Neutrophil (primary cell): Measurements from ENCODE around the gene SPTBN1.

Experiments
- H3K27ac ChIP-seq: fragments of 200-600 bp; sonication (generic); 2 replicates; pipeline ENCODE4 v1.5.1; 2016; ENCODE audit warnings: mild to moderate bottlenecking, moderate library complexity
- H3K27me3 ChIP-seq: fragments of 200-600 bp; sonication (generic); 2 replicates; pipeline ENCODE4 v1.6.0; 2016; ENCODE audit warnings: mild to moderate bottlenecking
- H3K36me3 ChIP-seq: fragments of 200-600 bp; sonication (generic); 2 replicates; pipeline ENCODE4 v1.5.1; 2017
- H3K4me1 ChIP-seq, 2 experiments: fragments of 200-600 bp in 1 of 2; sonication (generic) in 1 of 2; 1 replicate in 1 of 2; 2 replicates in 1 of 2; pipeline versions ENCODE4 v1.5.1 to v1.6.1; 2013 to 2016; ENCODE audit warnings: low read depth in 1 of 2, low read length in 1 of 2, mild to moderate bottlenecking in 1 of 2, moderate library complexity in 1 of 2; ENCODE audit not compliant: control insufficient read depth in 1 of 2, insufficient read depth in 1 of 2
- H3K4me3 ChIP-seq, 2 experiments: fragments of 200-600 bp in 1 of 2; sonication (generic) in 1 of 2; 1 replicate in 1 of 2; 2 replicates in 1 of 2; pipeline ENCODE4 v1.5.1; 2013 to 2016; ENCODE audit warnings: low read depth in 1 of 2, low read length in 1 of 2, mild to moderate bottlenecking in 1 of 2, moderate library complexity in 1 of 2
- H3K9me3 ChIP-seq: fragments of 200-600 bp; sonication (generic); 2 replicates; pipeline ENCODE4 v1.5.1; 2016
- TF ChIP-seq, protein P1 (sequence below): fragments of 200-600 bp; sonication (generic); IDR thresholded peaks from 2 replicates; pipeline ENCODE4 v1.5.1; 2016; ENCODE audit warnings: antibody characterized with exemption

The SPTBN1 gene

GRCh38 chr2:54536720-54537119 lies 80.6 kb downstream of the SPTBN1 start:
- no peak overlapping the region for H3K27ac ChIP-seq

DNA sequence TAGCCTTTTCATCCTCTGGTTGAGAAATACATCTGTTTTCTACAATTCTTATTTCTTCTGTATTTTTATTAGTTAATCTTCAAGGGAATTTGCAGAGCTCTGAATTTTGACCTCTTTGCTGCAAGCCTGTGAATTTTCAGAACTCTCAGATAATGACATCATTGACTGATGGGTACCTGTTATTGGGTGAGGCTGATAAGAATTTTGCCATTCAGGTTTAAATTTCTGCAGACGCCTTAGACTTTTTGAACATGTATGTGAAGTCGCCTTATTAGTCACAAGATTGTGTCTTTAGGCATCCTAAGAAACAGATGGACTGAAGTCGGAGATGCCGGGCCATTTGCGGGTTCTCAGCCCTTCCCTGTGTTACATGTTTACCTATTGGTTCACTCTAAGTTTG lies 82.4 kb downstream of the SPTBN1 start:
- Histone ChIP-seq H3K27me3 (no peaks in the 10 kb centered on the region), H3K4me1 (peaks cover 11 to 15% of the 10 kb centered on the region in 2 experiments), H3K36me3 (no peaks in the 10 kb centered on the region), H3K9me3 (no peaks in the 10 kb centered on the region), H3K4me3 (no peak overlapping the region), H3K27ac (no peak overlapping the region)
- TF ChIP-seq, protein P1, sequence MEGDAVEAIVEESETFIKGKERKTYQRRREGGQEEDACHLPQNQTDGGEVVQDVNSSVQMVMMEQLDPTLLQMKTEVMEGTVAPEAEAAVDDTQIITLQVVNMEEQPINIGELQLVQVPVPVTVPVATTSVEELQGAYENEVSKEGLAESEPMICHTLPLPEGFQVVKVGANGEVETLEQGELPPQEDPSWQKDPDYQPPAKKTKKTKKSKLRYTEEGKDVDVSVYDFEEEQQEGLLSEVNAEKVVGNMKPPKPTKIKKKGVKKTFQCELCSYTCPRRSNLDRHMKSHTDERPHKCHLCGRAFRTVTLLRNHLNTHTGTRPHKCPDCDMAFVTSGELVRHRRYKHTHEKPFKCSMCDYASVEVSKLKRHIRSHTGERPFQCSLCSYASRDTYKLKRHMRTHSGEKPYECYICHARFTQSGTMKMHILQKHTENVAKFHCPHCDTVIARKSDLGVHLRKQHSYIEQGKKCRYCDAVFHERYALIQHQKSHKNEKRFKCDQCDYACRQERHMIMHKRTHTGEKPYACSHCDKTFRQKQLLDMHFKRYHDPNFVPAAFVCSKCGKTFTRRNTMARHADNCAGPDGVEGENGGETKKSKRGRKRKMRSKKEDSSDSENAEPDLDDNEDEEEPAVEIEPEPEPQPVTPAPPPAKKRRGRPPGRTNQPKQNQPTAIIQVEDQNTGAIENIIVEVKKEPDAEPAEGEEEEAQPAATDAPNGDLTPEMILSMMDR = no peak

More at GRCh38 chr2:54536720-54537119, 80.6 kb downstream of the SPTBN1 start:
- Histone ChIP-seq H3K27me3 (no peaks in the 10 kb centered on the region), H3K36me3 (no peaks in the 10 kb centered on the region), H3K4me1 (peaks cover 28 to 33% of the 10 kb centered on the region in 2 experiments), H3K9me3 (no peaks in the 10 kb centered on the region), H3K4me3 (no peak overlapping the region)
- TF ChIP-seq, protein P1 = no peak

DNA sequence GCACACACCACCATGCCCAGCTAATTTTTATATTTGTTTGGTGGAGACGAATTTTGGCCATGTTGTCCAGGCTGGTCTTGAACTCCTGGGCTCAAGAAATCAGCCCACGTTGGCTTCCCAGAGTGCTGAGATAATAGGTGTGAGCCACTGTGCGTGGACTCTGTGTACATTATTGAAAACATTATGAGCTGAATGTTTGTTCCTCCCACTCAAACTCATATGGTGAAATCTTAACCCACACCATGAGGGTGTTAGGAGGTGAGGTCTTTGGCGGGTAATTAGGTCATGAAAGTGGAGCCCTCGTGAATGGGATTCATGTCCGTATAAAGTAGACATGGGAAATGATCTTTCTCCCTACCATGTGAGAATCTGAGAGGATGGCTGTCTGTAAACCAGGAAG lies 83.6 kb downstream of the SPTBN1 start:
- TF ChIP-seq, protein P1 = no peak
- peaks cover 11 to 13% of the 10 kb centered on the region in 2 experiments for H3K4me1 ChIP-seq
- H3K27me3 ChIP-seq = no peaks in the 10 kb centered on the region
- H3K36me3 ChIP-seq = no peaks in the 10 kb centered on the region
- no peaks in the 10 kb centered on the region for H3K9me3 ChIP-seq
- no peak overlapping the region for H3K4me3 ChIP-seq
- no peak overlapping the region for H3K27ac ChIP-seq

DNA sequence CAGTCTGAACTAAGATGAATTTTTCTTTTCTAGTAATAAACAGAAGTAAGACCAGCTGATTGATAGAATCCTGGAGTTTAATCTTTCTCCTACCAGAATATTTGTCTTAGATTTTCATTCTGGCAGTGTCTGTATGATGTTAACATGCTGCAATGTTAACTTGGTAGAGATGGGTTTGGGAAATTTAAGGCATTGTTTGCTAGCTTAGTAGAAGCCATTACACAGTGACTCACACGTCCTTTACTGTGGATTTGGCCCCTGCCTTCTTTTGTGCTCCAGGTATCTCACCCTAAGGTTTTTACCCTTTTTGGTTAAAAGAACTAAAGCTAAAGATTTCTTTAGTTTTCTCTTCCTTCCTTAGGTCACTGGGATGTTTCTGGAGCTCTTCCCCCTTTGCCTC lies 84.1 kb downstream of the SPTBN1 start:
- H3K4me1 ChIP-seq = peaks cover 11% of the 10 kb centered on the region in 2 experiments
- H3K27ac ChIP-seq = no peak overlapping the region
- H3K27me3 ChIP-seq = no peaks in the 10 kb centered on the region
- H3K36me3 ChIP-seq = no peaks in the 10 kb centered on the region
- TF ChIP-seq, protein P1 = no peak
- no peak overlapping the region for H3K4me3 ChIP-seq
- no peaks in the 10 kb centered on the region for H3K9me3 ChIP-seq

- Histone ChIP-seq H3K4me3 (no peak overlapping the region), H3K4me1 (no peaks in the 10 kb centered on the region), H3K27me3 (no peaks in the 10 kb centered on the region), H3K36me3 (no peaks in the 10 kb centered on the region), H3K27ac (no peak overlapping the region), H3K9me3 (no peaks in the 10 kb centered on the region)
- TF ChIP-seq, protein P1 = no peak
Observed at GRCh38 chr2:54541995-54542394, 85.9 kb downstream of the SPTBN1 start.
